Stimulated activated effector memory CD8-positive, alpha-beta T cell treated with anti-CD3 and anti-CD28 coated beads, Interleukin-12 subunit alpha, Interleukin-12 subunit beta, amount 100 ng/mL, for 72 hours (primary cell): ENCODE results near the gene NFATC2IP.
"Not testable (repeated sequence)": the region's sequence is repeated elsewhere in the genome, so short reads cannot be mapped to it uniquely, and the experiment has no call there.

Experiments
- ATAC-seq: fragments of 150-1000 bp; cut with Tn5 transposase; 2 replicates; pipeline ENCODE4 v1.10.0; 2021
- DNase-seq, 2 donors: peaks; one replicate each; pipeline ENCODE4 v3.0.0; 2021 to 2022; ENCODE audit warnings: low spot score in 2 of 2
- H3K27ac Mint-ChIP-seq: one replicate; pipeline ENCODE4 v1.8.0; 2022; ENCODE audit warnings: mild to moderate bottlenecking, mixed read lengths
- H3K36me3 Mint-ChIP-seq: one replicate; pipeline ENCODE4 v1.8.0; 2022; ENCODE audit warnings: mild to moderate bottlenecking, mixed read lengths
- H3K4me1 Mint-ChIP-seq: one replicate; pipeline ENCODE4 v1.8.0; 2022; ENCODE audit warnings: mixed read lengths
- H3K4me3 Mint-ChIP-seq: one replicate; pipeline ENCODE4 v1.8.0; 2022; ENCODE audit warnings: mild to moderate bottlenecking, mixed read lengths
- H3K9me3 Mint-ChIP-seq: one replicate; pipeline ENCODE4 v1.8.0; 2022; ENCODE audit warnings: mixed read lengths

Gene NFATC2IP

DNA sequence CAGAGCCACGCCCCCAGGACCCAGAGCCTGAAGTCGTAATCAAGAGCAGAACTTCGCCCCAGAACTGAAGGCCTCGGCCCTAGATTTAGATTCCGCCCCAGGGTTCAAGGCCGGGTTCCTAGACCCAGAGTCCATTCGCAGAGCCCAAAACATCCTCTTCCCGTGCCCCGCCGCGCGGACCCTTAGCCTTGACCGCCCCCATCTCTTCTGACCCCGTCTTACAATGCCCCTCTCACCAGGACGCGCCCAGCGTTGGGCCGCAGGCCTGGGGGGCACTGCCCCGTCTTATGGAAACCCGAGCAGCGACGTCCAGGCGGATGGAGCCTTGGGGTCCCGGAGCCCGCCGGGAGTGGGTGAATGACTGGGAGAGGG lies 14.0 kb upstream of the NFATC2IP start:
- peaks cover 3% of the 10 kb centered on the region for H3K9me3 Mint-ChIP-seq
- H3K4me1 Mint-ChIP-seq, result peaks cover 22% of the 10 kb centered on the region
- ATAC-seq (no peak), DNase-seq (no peak)
- H3K4me3 Mint-ChIP-seq, result peak overlapping the region; percentile 85
- H3K27ac Mint-ChIP-seq, result peak overlapping the region; percentile 70
- H3K36me3 Mint-ChIP-seq, result peaks cover 23% of the 10 kb centered on the region

GRCh38 chr16:28937222-28937876 lies 13.4 kb upstream of the NFATC2IP start:
- H3K27ac Mint-ChIP-seq, result peak overlapping the region; percentile 36
- no peak for DNase-seq
- peaks cover 3% of the 10 kb centered on the region for H3K9me3 Mint-ChIP-seq
- peaks cover 23% of the 10 kb centered on the region for H3K36me3 Mint-ChIP-seq
- H3K4me3 Mint-ChIP-seq, result peak overlapping the region; percentile 85
- peaks cover 22% of the 10 kb centered on the region for H3K4me1 Mint-ChIP-seq
- ATAC-seq, result no peak

DNA sequence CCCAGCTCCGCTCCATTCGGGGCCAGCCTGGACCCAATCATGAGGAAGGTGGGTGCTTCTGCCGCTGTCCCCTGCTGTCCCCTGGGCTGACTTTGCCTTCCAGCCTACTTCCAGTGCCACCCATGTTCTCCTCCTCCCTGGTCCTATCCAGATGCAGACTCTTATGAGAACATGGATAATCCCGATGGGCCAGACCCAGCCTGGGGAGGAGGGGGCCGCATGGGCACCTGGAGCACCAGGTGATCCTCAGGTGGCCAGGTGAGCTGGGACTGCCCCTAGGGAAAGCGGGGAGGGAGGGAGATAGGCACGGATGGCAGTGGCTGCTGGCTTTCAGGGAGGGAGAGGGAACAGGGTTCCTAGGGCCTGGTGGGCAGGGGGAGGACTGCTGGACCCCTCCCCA lies 12.0 kb upstream of the NFATC2IP start:
- peaks cover 23% of the 10 kb centered on the region for H3K36me3 Mint-ChIP-seq
- H3K4me3 Mint-ChIP-seq, result no peak overlapping the region
- H3K9me3 Mint-ChIP-seq, result peaks cover 3% of the 10 kb centered on the region
- ATAC-seq (no peak), DNase-seq (no peak)
- H3K27ac Mint-ChIP-seq, result peak overlapping the region; percentile 8
- peaks cover 25% of the 10 kb centered on the region for H3K4me1 Mint-ChIP-seq

DNA sequence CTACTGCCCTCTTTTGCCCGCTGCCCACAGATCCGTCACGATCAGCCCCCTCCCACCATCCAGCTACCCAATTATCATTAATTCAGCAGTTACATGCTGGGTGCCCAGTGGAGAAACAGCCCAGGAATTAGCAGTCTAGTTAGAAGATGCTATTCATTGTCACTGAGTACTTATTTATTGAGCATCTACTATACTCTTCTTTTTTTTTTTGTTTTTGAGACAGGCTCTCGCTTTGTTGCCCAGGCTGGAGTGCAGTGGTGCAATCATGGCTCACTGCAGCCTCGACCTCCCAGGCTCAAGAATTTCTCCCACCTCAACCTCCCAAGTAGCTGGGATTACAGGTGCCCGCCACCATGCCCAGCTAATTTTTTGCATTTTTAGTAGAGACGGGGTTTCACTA lies 10.9 kb upstream of the NFATC2IP start:
- ATAC-seq, DNase-seq, H3K27ac Mint-ChIP-seq, H3K4me3 Mint-ChIP-seq, H3K9me3 Mint-ChIP-seq: not testable (repeated sequence)
- peaks cover 24% of the 10 kb centered on the region for H3K4me1 Mint-ChIP-seq
- peaks cover 23% of the 10 kb centered on the region for H3K36me3 Mint-ChIP-seq

DNA sequence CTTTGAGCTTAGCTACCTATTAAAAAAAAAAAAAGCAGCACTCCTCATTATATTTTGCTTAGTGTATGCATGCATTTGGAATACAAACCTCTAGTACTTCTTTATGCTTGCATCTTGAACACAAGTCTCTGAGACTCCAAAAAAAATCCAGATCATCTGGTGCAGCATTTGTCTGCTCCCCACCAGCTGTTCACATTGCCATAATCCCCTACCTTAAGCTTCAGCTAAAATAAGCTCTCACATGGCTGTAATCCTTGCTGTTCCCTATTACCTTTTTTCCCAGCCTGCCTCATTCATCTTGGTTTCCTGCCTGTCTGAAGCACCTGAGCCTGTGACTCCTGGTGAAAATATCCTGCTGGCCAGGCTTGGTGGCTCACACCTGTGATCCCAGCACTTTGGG lies 7.5 kb upstream of the NFATC2IP start:
- Mint-ChIP-seq H3K36me3 (peaks cover under 1% of the 10 kb centered on the region), H3K4me1 (peaks cover 17% of the 10 kb centered on the region), H3K4me3 (no peak overlapping the region), H3K27ac (no peak overlapping the region), H3K9me3 (no peaks in the 10 kb centered on the region)
- no peak for ATAC-seq
- no peak for DNase-seq

- no peak for ATAC-seq
These were observed 4.1 kb upstream of the NFATC2IP start for GRCh38 chr16:28946681-28947080.

GRCh38 chr16:28951410-28951943 lies 740 bp downstream of the NFATC2IP start:
- H3K27ac Mint-ChIP-seq, result peak overlapping the region; percentile 93
- peaks cover 60% of the 10 kb centered on the region for H3K36me3 Mint-ChIP-seq
- peaks cover 22% of the 10 kb centered on the region for H3K4me1 Mint-ChIP-seq
- H3K9me3 Mint-ChIP-seq, result no peaks in the 10 kb centered on the region
- H3K4me3 Mint-ChIP-seq, result peak overlapping the region; percentile 83
- ATAC-seq (no peak), DNase-seq (no peak)

More at GRCh38 chr16:28946681-28947080, 4.1 kb upstream of the NFATC2IP start:
- Mint-ChIP-seq H3K27ac (no peak overlapping the region), H3K9me3 (no peaks in the 10 kb centered on the region), H3K36me3 (peaks cover 12% of the 10 kb centered on the region), H3K4me1 (peaks cover 21% of the 10 kb centered on the region), H3K4me3 (no peak overlapping the region)
- no peak for DNase-seq

DNA sequence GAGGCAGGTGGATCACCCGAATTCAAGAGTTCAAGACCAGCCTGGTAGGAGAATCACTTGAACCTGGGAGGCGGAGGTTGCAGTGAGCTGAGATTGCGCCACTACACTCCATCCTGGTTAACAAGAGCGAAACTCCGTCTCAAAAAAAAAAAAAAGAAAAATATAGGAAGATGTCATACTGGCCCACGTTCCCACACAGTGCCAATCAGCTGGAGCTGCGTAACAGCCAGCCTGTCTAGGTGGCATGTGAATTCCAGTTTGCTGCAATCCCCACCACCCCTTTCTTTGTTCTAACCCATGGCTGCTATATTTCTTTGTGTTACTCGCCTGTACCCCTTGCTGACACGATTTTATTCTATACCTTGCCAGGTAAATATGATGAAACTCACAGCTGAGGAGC lies 7.5 kb downstream of the NFATC2IP start:
- Mint-ChIP-seq H3K36me3 (peaks cover 100% of the 10 kb centered on the region), H3K9me3 (no peaks in the 10 kb centered on the region), H3K4me3 (no peak overlapping the region), H3K27ac (no peak overlapping the region), H3K4me1 (peaks cover 10% of the 10 kb centered on the region)
- no peak for ATAC-seq
- DNase-seq, result no peak

- Mint-ChIP-seq H3K36me3 (peaks cover 100% of the 10 kb centered on the region), H3K4me1 (peaks cover 9% of the 10 kb centered on the region), H3K4me3 (no peak overlapping the region), H3K27ac (no peak overlapping the region), H3K9me3 (no peaks in the 10 kb centered on the region)
- ATAC-seq (no peak), DNase-seq (no peak)
These were observed 8.1 kb downstream of the NFATC2IP start for GRCh38 chr16:28958836-28959235.

DNA sequence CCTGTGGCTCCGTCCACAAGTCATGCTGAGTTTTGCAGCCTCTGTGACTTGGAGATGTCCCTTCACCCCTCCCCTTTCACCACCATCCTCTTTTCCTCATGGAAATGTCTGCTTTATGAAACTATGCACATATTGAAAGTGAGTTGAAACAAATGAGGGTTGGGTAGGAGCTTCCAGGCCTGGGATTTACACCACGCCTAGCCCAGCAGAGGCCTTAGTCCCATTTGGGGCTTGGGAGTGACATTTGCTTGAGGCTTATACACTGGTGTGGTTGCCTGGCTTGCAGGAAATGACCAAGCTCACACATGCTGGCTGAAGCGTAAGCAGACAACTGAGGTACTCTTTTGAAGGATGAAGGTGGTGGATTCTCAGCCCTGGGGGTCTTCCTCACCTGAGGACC lies 13.3 kb downstream of the NFATC2IP start:
- H3K36me3 Mint-ChIP-seq, result peaks cover 82% of the 10 kb centered on the region

GRCh38 chr16:28964496-28964895 lies 13.8 kb downstream of the NFATC2IP start:
- no peak overlapping the region for H3K27ac Mint-ChIP-seq
- no peaks in the 10 kb centered on the region for H3K9me3 Mint-ChIP-seq
- peaks cover 78% of the 10 kb centered on the region for H3K36me3 Mint-ChIP-seq
- H3K4me1 Mint-ChIP-seq, result no peaks in the 10 kb centered on the region
- ATAC-seq (no peak), DNase-seq (no peak)
- H3K4me3 Mint-ChIP-seq, result no peak overlapping the region

More for the DNA sequence above, 13.3 kb downstream of the NFATC2IP start:
- no peak for ATAC-seq
- H3K9me3 Mint-ChIP-seq, result no peaks in the 10 kb centered on the region
- H3K4me3 Mint-ChIP-seq, result no peak overlapping the region
- no peaks in the 10 kb centered on the region for H3K4me1 Mint-ChIP-seq
- peak overlapping the region; percentile 43 for H3K27ac Mint-ChIP-seq
- no peak for DNase-seq

GRCh38 chr16:28967156-28967555 lies 16.4 kb downstream of the NFATC2IP start:
- H3K9me3 Mint-ChIP-seq, result no peaks in the 10 kb centered on the region
- ATAC-seq, result no peak

DNA sequence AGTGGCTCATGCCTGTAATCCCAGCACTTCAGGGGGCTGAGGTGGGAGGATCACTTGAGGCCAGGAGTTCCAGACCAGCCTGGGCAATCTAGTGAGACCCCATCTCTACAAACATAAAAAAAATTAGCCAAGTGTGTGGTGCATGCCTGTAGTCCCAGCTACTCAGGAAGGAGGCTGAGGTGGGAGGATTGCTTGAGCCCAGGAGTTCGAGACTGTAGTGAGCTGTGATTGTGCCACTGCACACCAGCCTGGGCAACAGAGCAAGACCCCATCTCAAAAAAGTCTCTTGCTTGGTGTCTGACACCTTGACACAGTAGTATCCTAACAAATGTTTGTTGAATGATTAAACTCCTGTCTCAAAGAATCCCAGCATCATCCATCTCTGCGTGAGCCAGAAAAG lies 19.0 kb downstream of the NFATC2IP start:
- not testable (repeated sequence) for H3K27ac Mint-ChIP-seq, DNase-seq, H3K4me3 Mint-ChIP-seq, H3K9me3 Mint-ChIP-seq, H3K4me1 Mint-ChIP-seq, ATAC-seq
- H3K36me3 Mint-ChIP-seq, result peaks cover 35% of the 10 kb centered on the region

More at GRCh38 chr16:28967156-28967555, 16.4 kb downstream of the NFATC2IP start:
- no peak overlapping the region for H3K4me3 Mint-ChIP-seq
- H3K36me3 Mint-ChIP-seq, result peaks cover 51% of the 10 kb centered on the region
- peak overlapping the region; percentile 43 for H3K27ac Mint-ChIP-seq
- no peak for DNase-seq
- H3K4me1 Mint-ChIP-seq, result no peaks in the 10 kb centered on the region

- DNase-seq (no peak), ATAC-seq (peak; percentile 17)
- peaks cover 45% of the 10 kb centered on the region for H3K4me1 Mint-ChIP-seq
- peak overlapping the region; percentile 97 for H3K27ac Mint-ChIP-seq
- H3K9me3 Mint-ChIP-seq, result no peaks in the 10 kb centered on the region
- peaks cover 32% of the 10 kb centered on the region for H3K36me3 Mint-ChIP-seq
- H3K4me3 Mint-ChIP-seq, result peak overlapping the region; percentile 97
These were observed 23.3 kb downstream of the NFATC2IP start for GRCh38 chr16:28974007-28974436.

DNA sequence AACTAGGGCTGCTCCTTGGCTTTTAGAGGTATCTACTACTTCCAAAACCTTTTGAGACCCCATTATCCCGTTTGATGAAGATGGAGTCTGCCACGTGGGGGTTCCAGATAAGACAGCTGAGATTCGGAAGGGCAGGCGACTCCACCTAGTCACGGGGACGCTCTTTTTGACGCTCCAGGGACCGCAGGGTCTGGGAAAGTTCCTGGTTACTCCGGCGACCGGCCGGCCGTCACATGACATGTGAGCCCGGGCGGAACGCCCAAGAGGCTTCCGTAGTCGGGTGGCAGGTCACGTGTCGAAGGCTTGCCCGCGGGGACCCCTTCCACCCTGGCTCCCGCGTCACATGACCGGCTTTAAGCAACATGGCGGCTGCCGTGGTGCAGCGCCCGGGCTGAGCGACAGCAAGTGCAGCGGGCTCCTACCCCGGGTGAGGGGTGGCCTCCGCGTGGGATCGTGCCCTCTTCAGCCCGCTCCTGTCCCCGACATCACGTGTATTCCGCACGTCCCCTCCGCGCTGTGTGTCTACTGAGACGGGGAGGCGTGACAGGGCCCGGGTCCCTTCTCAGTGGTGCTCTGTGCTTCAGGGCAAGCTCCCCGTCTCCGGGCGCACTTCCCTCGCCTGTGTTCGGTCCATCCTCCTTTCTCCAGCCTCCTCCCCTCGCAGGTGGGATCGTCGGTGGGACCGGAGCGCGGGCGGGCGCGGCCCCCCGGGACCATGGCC lies 23.9 kb downstream of the NFATC2IP start, which contains the start of gene SPNS1:
SPNS1 (plus strand) TSS at position 342 of the 721 bp plus-strand sequence; CDS start at position 716, 374 bp downstream.
- DNase-seq (peak; percentile 85 to 96), ATAC-seq (peak; percentile 98)
- peaks cover 45% of the 10 kb centered on the region for H3K4me1 Mint-ChIP-seq
- no peaks in the 10 kb centered on the region for H3K9me3 Mint-ChIP-seq
- H3K27ac Mint-ChIP-seq, result peak within 1 kb of the TSS; percentile 97
- peak within 1 kb of the TSS; percentile 97 for H3K4me3 Mint-ChIP-seq
- H3K36me3 Mint-ChIP-seq, result peaks cover 36% of the 10 kb centered on the region
